Measurements from ENCODE around the gene KDM5C.

KDM5C gene

DNA sequence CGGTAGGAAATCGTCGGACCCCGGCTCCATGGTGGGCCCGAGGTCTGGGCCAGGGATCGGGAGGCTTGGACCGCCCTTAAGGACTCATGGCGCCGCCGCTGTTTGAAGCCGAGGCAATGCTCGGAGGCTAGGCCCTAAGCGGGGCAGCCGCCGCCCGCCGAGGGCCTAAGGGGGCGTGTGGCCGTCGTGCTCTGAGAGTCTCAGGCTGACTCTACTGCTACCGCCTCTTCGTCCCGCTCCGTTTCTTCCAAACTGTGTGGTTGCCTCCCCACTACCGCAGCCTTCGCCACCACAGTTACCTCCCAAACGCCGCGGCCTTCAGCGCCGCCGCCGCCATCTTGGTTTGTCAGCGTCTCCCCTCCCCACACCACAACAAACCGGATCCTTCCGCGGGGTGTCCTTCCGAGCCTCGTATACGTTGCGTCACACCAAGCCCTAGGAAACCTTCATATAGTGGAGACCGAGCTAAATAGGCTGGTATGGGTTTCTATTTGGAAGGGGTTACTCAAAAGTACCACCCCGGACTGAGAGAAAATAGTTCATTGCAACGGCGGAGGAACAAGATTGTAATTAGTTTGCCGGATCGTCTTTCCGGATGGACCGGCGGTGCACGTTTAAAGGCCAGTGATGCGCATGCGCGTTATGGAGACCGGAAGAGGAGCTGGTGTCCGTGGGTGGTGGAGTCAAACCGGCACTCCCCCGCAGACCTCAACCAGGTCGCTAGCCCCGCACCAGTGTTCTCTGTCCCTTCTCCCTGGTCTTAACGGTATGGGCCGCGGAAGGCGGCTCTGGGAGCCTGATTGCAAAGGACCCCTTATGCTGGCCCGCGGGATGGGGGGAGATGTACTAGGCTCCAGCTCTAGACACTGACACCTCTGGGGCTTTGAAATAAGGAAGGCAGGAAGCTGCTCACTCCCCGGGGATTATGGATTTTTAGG lies at the start of gene KDM5C:
Gene KDM5C, minus strand, starts transcription at position 348 of the 938 bp plus-strand sequence. Its CDS starts 318 bp downstream, at position 30.
- peak; percentile 82 for DNase-seq

DNA sequence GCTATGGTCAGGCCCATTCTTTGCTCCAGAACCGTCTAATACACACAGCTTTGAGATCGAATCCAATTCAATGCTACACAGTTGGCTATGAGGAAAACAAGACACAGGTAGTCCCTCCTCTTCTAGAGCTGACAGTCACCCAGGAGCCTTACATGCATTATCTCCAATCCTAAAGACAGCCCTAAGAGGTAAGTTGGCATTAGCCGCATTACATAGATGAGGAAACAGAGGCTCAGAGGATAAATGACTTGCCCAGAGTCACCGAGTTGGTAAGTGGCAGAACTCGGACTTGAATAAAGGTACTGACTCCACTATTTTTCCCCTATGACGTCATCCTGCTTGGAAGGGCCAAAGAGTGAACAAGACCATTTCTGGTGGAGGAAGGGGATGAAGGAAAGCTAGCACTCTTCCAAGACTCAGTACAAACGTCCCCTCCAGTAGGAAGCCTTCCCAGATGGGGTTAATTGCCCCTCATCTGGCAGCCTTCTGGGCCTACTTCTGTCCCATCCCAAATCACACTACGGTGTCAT lies 47.9 kb upstream of the KDM5C start:
- no peak for DNase-seq

DNA sequence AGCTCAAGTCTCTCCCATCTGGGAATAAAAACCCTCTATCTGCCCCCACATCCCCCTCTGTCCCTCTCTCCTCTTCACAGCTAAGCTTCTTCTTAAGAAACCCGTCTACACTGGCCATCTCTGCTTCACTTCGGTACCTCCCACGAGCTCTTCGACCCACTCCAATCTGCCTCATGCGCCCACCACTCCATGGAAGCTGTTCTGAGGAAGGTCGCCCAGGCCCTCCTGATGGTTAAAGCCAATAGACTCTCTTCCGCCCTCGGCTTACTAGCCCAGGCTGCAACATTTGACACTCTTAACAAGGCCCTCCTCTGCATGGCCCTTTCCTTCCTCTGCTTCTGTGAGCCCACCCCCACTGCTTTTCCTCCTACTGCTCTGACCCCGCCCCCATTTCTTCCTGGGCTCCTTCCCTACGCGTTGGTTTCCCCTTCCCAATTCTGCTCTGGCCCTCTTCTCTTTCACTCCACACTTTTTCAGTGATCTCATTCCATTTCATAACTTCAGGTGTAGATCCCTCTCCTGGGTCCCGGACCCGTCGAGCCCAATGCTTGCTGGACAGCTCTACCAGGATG lies 44.6 kb upstream of the KDM5C start:
- no peak for DNase-seq

GRCh38 chrX:53268173-53268572 lies 43.2 kb upstream of the KDM5C start:
- DNase-seq: no peak

GRCh38 chrX:53266914-53267313 lies 41.9 kb upstream of the KDM5C start:
- peak; percentile 46 for DNase-seq

GRCh38 chrX:53265771-53266574 lies 41.0 kb upstream of the KDM5C start:
- DNase-seq: no peak

DNA sequence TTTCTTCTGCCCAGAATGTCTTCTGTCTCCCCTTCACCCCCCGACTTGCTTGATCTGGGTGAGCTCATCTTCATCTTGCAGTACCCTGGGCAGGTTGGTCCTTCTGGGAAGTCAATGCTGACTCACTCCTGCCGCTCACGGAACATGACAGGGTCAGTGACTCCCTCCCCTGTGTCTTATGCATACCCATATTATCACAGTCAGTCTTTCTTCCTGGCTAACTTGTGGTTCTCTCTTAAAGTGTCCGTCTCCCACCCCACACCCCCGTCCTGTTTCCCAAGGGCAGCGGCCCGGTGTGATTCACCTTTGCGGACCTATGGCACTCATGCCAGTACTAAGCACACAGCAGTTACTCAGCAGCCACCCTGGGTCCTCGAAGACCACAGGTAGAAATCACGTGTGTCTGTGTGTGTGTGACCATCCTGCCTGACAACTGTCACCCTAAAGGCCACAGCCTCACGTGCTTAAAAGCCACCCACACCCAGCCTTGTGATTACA lies 38.6 kb upstream of the KDM5C start:
- DNase-seq: peak; percentile 45

DNA sequence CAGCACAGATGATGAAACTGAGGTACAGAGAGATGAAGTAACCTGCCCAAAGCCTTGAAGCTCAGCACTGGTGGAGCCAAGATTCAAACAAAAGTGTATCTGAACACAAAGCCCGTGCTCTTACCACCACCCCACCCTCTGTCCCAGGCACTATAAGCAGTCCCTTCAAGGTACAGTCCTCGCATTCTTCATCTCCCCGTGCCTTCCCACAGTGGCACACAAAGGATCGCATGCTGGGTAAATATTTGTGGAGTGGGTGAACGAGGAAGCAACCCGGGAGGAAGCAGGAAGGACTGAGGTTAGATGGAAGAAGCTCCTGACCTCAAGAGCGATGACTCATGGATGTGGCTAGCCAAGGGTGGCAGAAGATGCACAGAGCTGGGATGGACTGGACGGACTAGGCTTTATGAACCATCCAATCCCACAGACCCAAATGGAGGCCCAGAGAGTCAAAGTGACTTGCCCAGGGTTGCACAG lies 37.9 kb upstream of the KDM5C start:
- peak; percentile 86 for DNase-seq

DNA sequence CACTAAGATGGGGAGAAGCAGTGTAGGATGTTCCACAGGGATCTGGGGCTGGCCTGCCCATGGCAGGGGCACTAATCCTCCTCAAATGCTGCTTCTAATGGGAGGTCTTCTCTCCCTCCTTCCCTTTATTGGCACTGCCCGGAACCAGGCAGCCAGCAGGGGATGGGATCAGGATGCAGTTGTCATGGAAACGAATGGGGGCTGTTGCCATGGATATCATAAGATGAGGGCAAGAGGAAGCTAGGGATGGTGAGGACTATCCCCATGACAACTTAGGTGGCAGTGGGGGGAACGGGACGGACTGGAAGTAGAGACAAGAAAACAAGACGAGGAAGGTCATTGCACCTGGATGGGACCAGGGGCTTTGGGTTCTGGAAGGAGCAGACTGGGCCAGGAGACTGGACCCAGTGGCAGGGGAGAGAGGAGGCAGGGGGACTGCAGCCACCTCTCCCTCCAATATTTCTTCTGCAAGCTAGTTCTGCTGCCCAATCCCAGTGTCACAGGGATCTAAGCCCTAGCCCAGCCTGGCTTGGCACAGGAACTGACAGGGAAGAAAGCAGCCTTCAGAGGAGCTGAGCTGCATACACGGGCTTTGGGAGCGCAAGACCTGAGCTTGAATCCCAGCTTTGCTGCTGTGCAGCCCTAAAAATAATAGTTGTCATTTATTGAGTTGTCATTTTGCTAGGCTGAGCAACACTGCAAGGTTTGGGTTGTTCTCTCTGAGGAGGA lies 37.3 kb upstream of the KDM5C start:
- DNase-seq: no peak

DNA sequence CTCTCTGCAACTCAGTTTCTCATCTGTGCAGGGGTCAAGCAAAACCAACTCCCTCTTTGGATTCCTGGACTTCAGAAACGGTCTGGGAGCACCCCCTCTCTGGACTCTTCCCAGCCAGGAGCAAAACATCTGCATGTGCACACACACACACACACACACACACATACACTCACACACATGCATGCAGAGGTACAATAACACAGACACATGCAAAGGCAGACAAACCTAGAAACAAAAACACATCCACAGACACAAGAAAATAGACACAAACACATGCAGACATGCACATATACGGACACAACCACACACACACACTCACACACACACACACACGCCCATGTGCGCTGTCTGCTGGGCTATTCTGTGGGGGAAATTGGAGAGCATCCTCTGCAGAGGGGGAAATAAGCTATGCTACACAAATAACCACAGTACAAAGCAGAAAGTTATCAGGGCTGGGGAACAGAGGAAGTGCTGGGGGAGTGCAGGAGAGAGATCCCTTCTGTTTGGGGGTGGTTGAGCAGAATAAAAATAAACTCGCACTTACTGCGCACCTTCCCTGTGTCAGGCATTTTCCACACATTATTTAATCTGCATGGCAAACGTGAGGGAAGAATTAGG lies 36.5 kb upstream of the KDM5C start:
- DNase-seq: peak; percentile 32

- no peak for DNase-seq
These were observed 35.8 kb upstream of the KDM5C start for GRCh38 chrX:53260836-53261235.

DNA sequence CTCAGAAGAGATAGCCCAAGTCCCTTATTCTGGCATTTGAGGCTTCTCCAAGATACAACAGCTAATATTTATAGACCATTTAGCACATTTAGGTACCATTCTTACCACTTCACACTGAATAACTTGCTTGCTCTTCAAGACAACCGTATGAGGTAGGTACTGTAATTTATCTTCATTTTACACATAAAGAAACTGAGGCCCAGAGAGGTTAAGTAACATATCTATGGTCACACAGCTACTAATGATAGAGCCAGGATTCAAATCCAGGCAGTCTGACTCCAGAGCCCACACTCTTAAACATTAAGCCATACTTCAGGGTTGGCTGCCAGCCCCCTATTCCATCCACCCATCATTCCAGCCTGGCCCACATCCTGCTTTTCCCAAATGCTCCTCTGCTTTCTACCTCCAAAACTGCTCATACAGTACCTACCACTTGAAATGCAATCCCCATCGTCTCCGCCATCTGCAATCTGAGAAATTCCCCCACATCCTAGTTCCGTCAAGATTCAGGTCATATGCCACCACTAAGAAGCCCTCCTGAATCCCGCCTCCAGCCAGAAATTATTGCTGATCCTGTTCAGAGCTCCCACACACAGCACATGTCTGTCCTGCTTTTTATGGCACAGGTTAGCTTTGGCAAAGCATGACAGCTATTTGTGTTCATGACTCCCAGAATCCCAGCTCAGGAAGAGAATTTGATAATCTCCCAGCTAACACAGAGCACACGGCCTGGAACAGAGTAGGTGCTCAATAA lies 32.8 kb upstream of the KDM5C start:
- no peak for DNase-seq

- no peak for DNase-seq
These were observed 32.2 kb upstream of the KDM5C start for GRCh38 chrX:53257166-53257565.

GRCh38 chrX:53256446-53257041 lies 31.5 kb upstream of the KDM5C start:
- no peak for DNase-seq

- DNase-seq: no peak
These were observed 30.8 kb upstream of the KDM5C start for GRCh38 chrX:53255738-53256191.

GRCh38 chrX:53254570-53255461 lies 29.8 kb upstream of the KDM5C start:
- DNase-seq: no peak

- DNase-seq: no peak
These were observed 28.4 kb upstream of the KDM5C start for GRCh38 chrX:53253293-53254020.

DNA sequence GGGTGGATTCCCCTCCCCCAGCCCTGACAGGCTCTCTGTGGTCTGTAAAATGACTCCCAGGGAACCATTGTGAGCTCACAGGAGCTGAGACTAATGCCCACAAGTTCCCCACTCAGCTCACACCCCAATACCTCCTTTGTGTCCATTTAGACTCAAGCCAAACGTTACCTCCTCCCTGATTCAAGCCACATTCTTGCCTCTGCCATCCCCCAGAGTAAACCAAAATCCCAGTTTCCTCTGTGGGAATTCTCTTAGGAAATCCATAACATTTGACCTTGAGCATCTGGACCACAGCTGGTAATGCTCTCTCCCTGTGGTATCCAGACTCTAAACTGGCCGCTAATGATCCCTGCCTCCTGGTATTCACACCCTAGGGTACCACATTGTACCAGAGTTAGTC lies 26.3 kb upstream of the KDM5C start:
- no peak for DNase-seq

DNA sequence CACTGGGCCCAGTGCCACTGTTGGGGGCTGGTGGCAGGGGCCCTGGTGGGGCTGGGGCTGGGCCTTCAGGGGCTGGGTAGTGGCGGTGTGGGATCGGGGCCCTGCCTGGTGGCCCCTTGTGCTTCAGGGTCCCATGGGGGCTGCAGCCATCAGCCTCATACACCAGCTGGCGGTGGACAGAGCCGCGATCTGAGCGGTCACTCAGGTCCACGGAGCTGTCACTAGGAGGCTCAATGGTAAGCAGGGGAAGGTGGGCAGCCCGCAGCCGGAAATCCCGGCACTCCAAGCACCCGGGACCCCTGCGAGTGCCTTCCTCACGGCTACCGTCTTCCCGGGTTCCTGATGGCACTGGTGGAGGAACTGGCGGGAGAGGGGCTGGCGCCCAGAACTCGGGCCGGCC lies 25.5 kb upstream of the KDM5C start:
- no peak for DNase-seq
